Measurements from ENCODE around the gene CGN. TPM values are rescaled to one million over a fixed set of nuclear protein-coding genes. Genes with fewer than 3 reads are reported as not detected.

CGN gene
- total RNA-seq, 2 donors from 2014 or later: 2.3 TPM; not detected in 1

DNA sequence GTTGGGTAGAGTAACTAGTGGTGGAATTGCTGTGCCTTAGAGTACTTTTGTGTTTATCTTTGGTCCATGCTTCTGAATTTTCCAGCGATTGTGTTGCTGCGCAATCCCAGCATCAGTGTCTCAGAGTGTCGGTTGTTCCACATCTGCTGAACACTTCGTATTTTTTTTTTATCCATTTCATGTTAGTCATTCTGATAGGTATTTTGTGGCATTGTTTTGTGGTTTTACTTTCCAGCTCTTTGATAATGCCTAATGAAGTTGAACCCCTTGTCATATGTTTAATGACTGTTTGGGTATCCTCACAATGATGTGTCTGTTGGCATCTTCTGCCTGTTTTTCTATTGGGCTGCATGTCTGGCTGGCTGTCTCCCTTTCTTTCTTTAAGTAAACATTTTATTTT, 42.5 kb downstream of the CGN start:
- no peaks in the 10 kb centered on the region for H3K9me3 ChIP-seq
- no peak overlapping the region for H3K4me3 ChIP-seq
- no peaks in the 10 kb centered on the region for H3K27me3 ChIP-seq (replicated peaks; ENCODE audit: insufficient read depth)
- H3K36me3 ChIP-seq: no peaks in the 10 kb centered on the region
- H3K27ac ChIP-seq: no peak overlapping the region
- H3K4me1 ChIP-seq (ENCODE audit: control insufficient read depth in 1 of 2, low read depth in 2 of 2): no peaks in the 10 kb centered on the region
- no peak for DNase-seq (ENCODE audit: low spot score)
- no peak for ATAC-seq (ENCODE audit: insufficient number of reproducible peaks, low FRiP score, low read depth)
- TF ChIP-seq, protein P1, sequence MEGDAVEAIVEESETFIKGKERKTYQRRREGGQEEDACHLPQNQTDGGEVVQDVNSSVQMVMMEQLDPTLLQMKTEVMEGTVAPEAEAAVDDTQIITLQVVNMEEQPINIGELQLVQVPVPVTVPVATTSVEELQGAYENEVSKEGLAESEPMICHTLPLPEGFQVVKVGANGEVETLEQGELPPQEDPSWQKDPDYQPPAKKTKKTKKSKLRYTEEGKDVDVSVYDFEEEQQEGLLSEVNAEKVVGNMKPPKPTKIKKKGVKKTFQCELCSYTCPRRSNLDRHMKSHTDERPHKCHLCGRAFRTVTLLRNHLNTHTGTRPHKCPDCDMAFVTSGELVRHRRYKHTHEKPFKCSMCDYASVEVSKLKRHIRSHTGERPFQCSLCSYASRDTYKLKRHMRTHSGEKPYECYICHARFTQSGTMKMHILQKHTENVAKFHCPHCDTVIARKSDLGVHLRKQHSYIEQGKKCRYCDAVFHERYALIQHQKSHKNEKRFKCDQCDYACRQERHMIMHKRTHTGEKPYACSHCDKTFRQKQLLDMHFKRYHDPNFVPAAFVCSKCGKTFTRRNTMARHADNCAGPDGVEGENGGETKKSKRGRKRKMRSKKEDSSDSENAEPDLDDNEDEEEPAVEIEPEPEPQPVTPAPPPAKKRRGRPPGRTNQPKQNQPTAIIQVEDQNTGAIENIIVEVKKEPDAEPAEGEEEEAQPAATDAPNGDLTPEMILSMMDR (IDR thresholded peaks at IDR 0.05): no peak

DNA sequence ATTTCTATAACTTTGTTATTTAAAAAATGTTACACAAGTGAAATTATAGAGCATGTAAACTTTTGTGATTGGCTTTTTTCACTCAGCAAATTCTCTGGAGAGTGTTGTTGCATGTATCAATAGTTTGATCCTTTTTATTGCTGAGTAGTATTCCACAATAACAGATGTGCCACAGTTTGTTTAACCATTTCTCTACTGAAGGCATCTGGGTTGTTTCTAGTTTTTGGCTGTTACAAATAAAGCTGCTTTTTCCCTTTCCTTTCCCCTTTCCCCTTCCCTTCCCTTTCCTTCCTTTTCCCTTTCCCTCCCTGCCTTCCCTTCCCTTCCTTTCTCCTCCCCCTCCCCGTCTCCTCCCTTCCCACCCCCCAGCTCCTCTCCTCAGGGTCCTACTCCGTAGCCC, 44.9 kb downstream of the CGN start:
- Histone ChIP-seq H3K36me3 (no peaks in the 10 kb centered on the region), H3K27me3 (replicated peaks; ENCODE audit: insufficient read depth) (no peaks in the 10 kb centered on the region), H3K4me1 (ENCODE audit: control insufficient read depth in 1 of 2, low read depth in 2 of 2) (no peaks in the 10 kb centered on the region), H3K4me3 (no peak overlapping the region), H3K27ac (no peak overlapping the region), H3K9me3 (no peaks in the 10 kb centered on the region)
- no peak for DNase-seq (ENCODE audit: low spot score)
- TF ChIP-seq, protein P1 (IDR thresholded peaks at IDR 0.05): no peak
- no peak for ATAC-seq (ENCODE audit: insufficient number of reproducible peaks, low FRiP score, low read depth)

DNA sequence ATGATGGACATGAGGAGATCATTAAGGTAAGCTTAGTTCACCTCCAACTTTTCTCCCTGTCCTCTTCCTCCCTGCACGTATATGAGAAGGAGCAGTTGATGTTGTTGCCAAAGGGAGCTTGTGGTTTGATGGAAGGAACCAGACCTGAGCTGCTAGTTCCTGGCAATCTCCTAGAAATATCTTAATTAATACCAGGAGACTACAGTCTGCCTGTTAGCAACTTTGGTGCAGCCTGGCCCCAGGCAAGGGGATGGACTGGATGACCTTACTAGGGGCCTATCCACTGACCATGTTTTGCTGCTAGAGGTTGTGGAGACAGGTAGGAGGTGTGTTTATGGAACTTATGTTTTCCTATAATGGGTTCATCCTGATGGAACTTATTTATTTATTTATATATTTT, 51.5 kb downstream of the CGN start:
- no peaks in the 10 kb centered on the region for H3K9me3 ChIP-seq
- H3K4me1 ChIP-seq (ENCODE audit: control insufficient read depth in 1 of 2, low read depth in 2 of 2): no peaks in the 10 kb centered on the region
- peaks cover 6% of the 10 kb centered on the region for H3K36me3 ChIP-seq
- DNase-seq (ENCODE audit: low spot score) (no peak), ATAC-seq (ENCODE audit: insufficient number of reproducible peaks, low FRiP score, low read depth) (no peak)
- H3K4me3 ChIP-seq: no peak overlapping the region
- no peaks in the 10 kb centered on the region for H3K27me3 ChIP-seq (replicated peaks; ENCODE audit: insufficient read depth)
- H3K27ac ChIP-seq: no peak overlapping the region
- TF ChIP-seq, protein P1 (IDR thresholded peaks at IDR 0.05): no peak

DNA sequence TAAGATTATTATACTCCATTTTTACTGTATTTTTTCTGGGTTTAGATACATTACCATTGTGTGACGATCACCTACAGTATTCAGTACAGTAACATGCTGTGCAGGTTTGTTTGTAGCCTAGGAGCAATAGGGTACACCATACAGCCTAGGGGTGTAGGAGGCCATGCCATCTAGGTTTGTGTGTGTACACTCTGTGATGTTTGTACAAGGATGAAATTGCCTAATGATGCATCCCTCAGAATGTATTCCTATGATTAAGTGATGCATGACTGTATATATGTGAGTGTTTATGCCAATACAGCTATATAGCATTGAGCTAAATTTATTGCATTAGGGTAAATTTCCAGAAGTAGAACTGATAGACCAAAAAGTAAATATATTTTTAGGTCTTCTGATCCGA, 52.2 kb downstream of the CGN start:
- H3K27me3 ChIP-seq (replicated peaks; ENCODE audit: insufficient read depth): no peaks in the 10 kb centered on the region
- H3K36me3 ChIP-seq: peaks cover 6% of the 10 kb centered on the region
- no peaks in the 10 kb centered on the region for H3K9me3 ChIP-seq
- H3K27ac ChIP-seq: no peak overlapping the region
- H3K4me1 ChIP-seq (ENCODE audit: control insufficient read depth in 1 of 2, low read depth in 2 of 2): no peaks in the 10 kb centered on the region
- TF ChIP-seq, protein P1 (IDR thresholded peaks at IDR 0.05): no peak
- no peak for ATAC-seq (ENCODE audit: insufficient number of reproducible peaks, low FRiP score, low read depth)
- H3K4me3 ChIP-seq: no peak overlapping the region
- no peak for DNase-seq (ENCODE audit: low spot score)

DNA sequence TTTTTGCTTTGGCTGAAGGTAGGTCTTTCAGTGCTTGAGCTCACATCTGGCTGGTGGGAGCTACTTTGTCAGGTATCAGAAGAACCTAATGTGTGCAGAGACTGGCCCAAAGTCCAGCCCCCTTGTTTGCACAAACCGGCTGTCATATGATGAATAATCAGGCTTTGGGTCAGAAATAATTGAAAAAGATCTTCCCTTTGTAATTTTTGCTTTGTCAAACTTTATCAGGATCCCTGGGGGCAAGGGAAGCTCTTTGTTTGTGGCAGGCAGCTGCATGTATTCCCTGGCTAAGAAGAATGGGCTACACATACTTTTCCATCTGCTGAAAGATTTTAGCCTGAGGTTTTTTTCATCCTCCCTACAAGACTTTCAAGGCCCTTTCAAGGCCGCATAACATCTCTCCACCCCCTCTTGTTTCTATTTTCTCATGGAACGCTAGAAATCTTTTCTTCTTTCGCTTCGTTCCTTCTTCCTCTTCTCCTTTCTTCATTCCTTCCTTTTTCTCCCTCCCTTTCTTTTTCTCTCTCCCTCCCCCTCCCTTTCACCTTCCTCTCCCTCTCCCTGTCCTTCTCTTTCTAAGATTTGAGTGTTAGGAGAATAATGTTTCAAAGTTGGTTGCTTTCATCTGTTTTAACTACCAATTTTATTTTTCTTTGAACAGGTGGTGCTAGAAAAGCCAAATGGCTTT, 54.5 kb downstream of the CGN start:
- no peaks in the 10 kb centered on the region for H3K4me1 ChIP-seq (ENCODE audit: control insufficient read depth in 1 of 2, low read depth in 2 of 2)
- no peaks in the 10 kb centered on the region for H3K9me3 ChIP-seq
- ATAC-seq (ENCODE audit: insufficient number of reproducible peaks, low FRiP score, low read depth) (no peak), DNase-seq (ENCODE audit: low spot score) (no peak)
- no peak overlapping the region for H3K4me3 ChIP-seq
- TF ChIP-seq, protein P1 (IDR thresholded peaks at IDR 0.05): no peak
- no peak overlapping the region for H3K27ac ChIP-seq
- no peaks in the 10 kb centered on the region for H3K27me3 ChIP-seq (replicated peaks; ENCODE audit: insufficient read depth)
- H3K36me3 ChIP-seq: peaks cover 6% of the 10 kb centered on the region

All from thoracic aorta (tissue), 2 donors.